Measurements from ENCODE around the gene IRGM.
"Not testable (repeated sequence)": the region's sequence is repeated elsewhere in the genome, so short reads cannot be mapped to it uniquely, and the experiment has no call there.

- TF ChIP-seq, protein P1, sequence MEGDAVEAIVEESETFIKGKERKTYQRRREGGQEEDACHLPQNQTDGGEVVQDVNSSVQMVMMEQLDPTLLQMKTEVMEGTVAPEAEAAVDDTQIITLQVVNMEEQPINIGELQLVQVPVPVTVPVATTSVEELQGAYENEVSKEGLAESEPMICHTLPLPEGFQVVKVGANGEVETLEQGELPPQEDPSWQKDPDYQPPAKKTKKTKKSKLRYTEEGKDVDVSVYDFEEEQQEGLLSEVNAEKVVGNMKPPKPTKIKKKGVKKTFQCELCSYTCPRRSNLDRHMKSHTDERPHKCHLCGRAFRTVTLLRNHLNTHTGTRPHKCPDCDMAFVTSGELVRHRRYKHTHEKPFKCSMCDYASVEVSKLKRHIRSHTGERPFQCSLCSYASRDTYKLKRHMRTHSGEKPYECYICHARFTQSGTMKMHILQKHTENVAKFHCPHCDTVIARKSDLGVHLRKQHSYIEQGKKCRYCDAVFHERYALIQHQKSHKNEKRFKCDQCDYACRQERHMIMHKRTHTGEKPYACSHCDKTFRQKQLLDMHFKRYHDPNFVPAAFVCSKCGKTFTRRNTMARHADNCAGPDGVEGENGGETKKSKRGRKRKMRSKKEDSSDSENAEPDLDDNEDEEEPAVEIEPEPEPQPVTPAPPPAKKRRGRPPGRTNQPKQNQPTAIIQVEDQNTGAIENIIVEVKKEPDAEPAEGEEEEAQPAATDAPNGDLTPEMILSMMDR (IDR thresholded peaks at IDR 0.05): not testable (repeated sequence)
- TF ChIP-seq POLR2A (IDR thresholded peaks at IDR 0.05): not testable (repeated sequence)
These were observed 14.5 kb upstream of the IRGM start for GRCh38 chr5:150831821-150832220.
